SU-DHL-6 (cell line): ENCODE measurements around the gene MEGF6.

Source experiments
- CTCF ChIP-seq: fragments of 200-600 bp; sonication (generic); IDR thresholded peaks from one replicate; pipeline ENCODE4 v1.5.1; 2017; ENCODE audit warnings: antibody characterized with exemption, mild to moderate bottlenecking, low read length, moderate library complexity; ENCODE audit not compliant: insufficient read depth, poor library complexity, severe bottlenecking
- EZH2phosphoT487 ChIP-seq: fragments of 200-600 bp; sonication (generic), shearing (Covaris generic); conservative IDR thresholded peaks from 2 replicates; pipeline ENCODE4 v1.6.1; 2018; ENCODE audit warnings: mild to moderate bottlenecking, antibody characterized with exemption, low read length, moderate library complexity, mixed read lengths

- TF ChIP-seq CTCF (no peak), EZH2phosphoT487 (no peak)
Measured at GRCh38 chr1:3569436-3569835, 41.9 kb downstream of the MEGF6 start.
